ENCODE data around the gene DEPDC5.

GRCh38 chr22:31882971-31883370 is 129.2 kb downstream of the DEPDC5 start:
- no peak for TF ChIP-seq CTCF (IDR thresholded peaks at IDR 0.05; ENCODE audit: low read depth, low read length, poor library complexity, severe bottlenecking)
- TF ChIP-seq EZH2phosphoT487 (IDR thresholded peaks at IDR 0.05; ENCODE audit: borderline replicate concordance, low read length): no peak
